Neural cell (in vitro differentiated cells): ENCODE results near the gene ODC1. TPM values are rescaled to one million over a fixed set of nuclear protein-coding genes. Genes with fewer than 3 reads are reported as not detected.

Experiments used
- H2AFZ ChIP-seq: fragments of 200-600, 300-800 bp; sonication (generic), shearing (Covaris generic); 2 replicates; pipeline ENCODE4 v1.6.0; 2014; ENCODE audit warnings: low read depth, mild to moderate bottlenecking, antibody characterized with exemption, low read length, moderate library complexity
- H3F3A ChIP-seq: fragments of 200-600 bp; shearing (Covaris generic); 2 replicates; pipeline ENCODE4 v1.6.1; 2016; ENCODE audit warnings: mild to moderate bottlenecking, moderate library complexity, mixed read lengths, antibody characterized with exemption, low read length; ENCODE audit not compliant: insufficient read depth, poor library complexity, severe bottlenecking
- H3K27ac ChIP-seq: fragments of 200-600, 300-800 bp; sonication (generic), shearing (Covaris generic); 2 replicates; pipeline ENCODE4 v1.5.1; 2014; ENCODE audit warnings: mild to moderate bottlenecking, low read length, moderate library complexity
- H3K27me3 ChIP-seq: fragments of 300-800, 200-600 bp; sonication (generic), shearing (Covaris generic); 2 replicates; pipeline ENCODE4 v1.6.0; 2014; ENCODE audit warnings: mild to moderate bottlenecking, low read depth, low read length, moderate library complexity; ENCODE audit not compliant: insufficient read depth
- H3K36me3 ChIP-seq: fragments of 300-800, 200-600 bp; sonication (generic), shearing (Covaris generic); 2 replicates; pipeline ENCODE4 v1.5.1; 2014; ENCODE audit warnings: mild to moderate bottlenecking, antibody characterized with exemption, low read length, moderate library complexity; ENCODE audit not compliant: insufficient read depth
- H3K4me2 ChIP-seq: fragments of 300-800, 200-600 bp; sonication (generic), shearing (Covaris generic); 2 replicates; pipeline ENCODE4 v1.6.0; 2014; ENCODE audit warnings: mild to moderate bottlenecking, low read length
- H3K4me3 ChIP-seq: fragments of 300-800, 200-600 bp; sonication (generic), shearing (Covaris generic); 2 replicates; pipeline ENCODE4 v1.5.1; 2014; ENCODE audit warnings: mild to moderate bottlenecking, low read length, moderate library complexity
- H3K79me2 ChIP-seq: fragments of 200-600 bp; shearing (Covaris generic); replicated peaks from 2 replicates; pipeline ENCODE4 v1.6.0; 2014; ENCODE audit warnings: mild to moderate bottlenecking, low read length, moderate library complexity; ENCODE audit not compliant: insufficient read depth
- H3K9ac ChIP-seq: fragments of 300-800, 200-600 bp; sonication (generic), shearing (Covaris generic); 2 replicates; pipeline ENCODE4 v1.6.1; 2016; ENCODE audit warnings: mild to moderate bottlenecking, low read length, mixed read lengths
- H3K9me2 ChIP-seq: fragments of 200-600 bp; shearing (Covaris generic); 2 replicates; pipeline ENCODE4 v1.6.1; 2016; ENCODE audit warnings: mild to moderate bottlenecking, low read length, mixed read lengths; ENCODE audit not compliant: insufficient read depth
- H3K9me3 ChIP-seq: fragments of 200-600, 300-800 bp; sonication (generic), shearing (Covaris generic); 2 replicates; pipeline ENCODE4 v1.6.1; 2016; ENCODE audit warnings: mild to moderate bottlenecking, mixed run types, low read length, moderate library complexity, mixed read lengths
- H4K20me1 ChIP-seq: fragments of 200-600 bp; shearing (Covaris generic); 2 replicates; pipeline ENCODE4 v1.6.1; 2016; ENCODE audit warnings: mild to moderate bottlenecking, mixed run types; ENCODE audit not compliant: insufficient read depth
- EP300 ChIP-seq: fragments of 450-650 bp; conservative IDR thresholded peaks from 2 replicates; pipeline ENCODE4 v1.6.1; 2014; ENCODE audit warnings: antibody characterized with exemption, mild to moderate bottlenecking, moderate library complexity; ENCODE audit not compliant: poor library complexity, severe bottlenecking
- EZH2 ChIP-seq: fragments of 200-600, 300-800 bp; shearing (Covaris generic), sonication (generic); IDR thresholded peaks from 2 replicates; pipeline ENCODE4 v1.6.1; 2014; ENCODE audit warnings: antibody characterized with exemption, low read length, borderline replicate concordance, mild to moderate bottlenecking; ENCODE audit not compliant: insufficient read depth, poor library complexity, severe bottlenecking
- MXI1 ChIP-seq: fragments of 450-650 bp; conservative IDR thresholded peaks from 2 replicates; pipeline ENCODE4 v1.6.1; 2014; ENCODE audit warnings: antibody characterized with exemption, mild to moderate bottlenecking; ENCODE audit not compliant: poor library complexity, severe bottlenecking
- POLR2AphosphoS5 ChIP-seq: IDR thresholded peaks from 2 replicates; pipeline ENCODE4 v1.6.1; 2012
- RAD21 ChIP-seq: fragments of 450-650 bp; conservative IDR thresholded peaks from 2 replicates; pipeline ENCODE4 v1.6.1; 2014; ENCODE audit warnings: antibody characterized with exemption, mild to moderate bottlenecking, moderate library complexity
- REST ChIP-seq: IDR thresholded peaks from 2 replicates; pipeline ENCODE4 v1.6.1; 2012; ENCODE audit warnings: borderline replicate concordance
- SMC3 ChIP-seq: fragments of 450-650 bp; conservative IDR thresholded peaks from 2 replicates; pipeline ENCODE4 v1.6.1; 2014; ENCODE audit warnings: antibody characterized with exemption, mild to moderate bottlenecking, moderate library complexity; ENCODE audit not compliant: poor library complexity
- TAF1 ChIP-seq: IDR thresholded peaks from 2 replicates; pipeline ENCODE4 v1.6.1; 2012; ENCODE audit warnings: low read depth
- polyA plus RNA-seq: library from polyadenylated mRNA; depleted of rRNA; stranded (reverse); fragments of >200 nt; gene quantifications from 2 replicates; pipeline ENCODE4 v1.2.3, GENCODE V29; 2014
- TF ChIP-seq, protein P1 (sequence below): fragments of 450-650 bp; IDR thresholded peaks from 2 replicates; pipeline ENCODE4 v1.5.1; 2014; ENCODE audit warnings: antibody characterized with exemption, mild to moderate bottlenecking, moderate library complexity; ENCODE audit not compliant: poor library complexity, severe bottlenecking

ODC1 gene
- polyA plus RNA-seq, 1 donor from 2014 or later = 1,107 TPM

- no peaks in the 10 kb centered on the region for H3K79me2 ChIP-seq
- no peak overlapping the region for H3K27ac ChIP-seq
- no peaks in the 10 kb centered on the region for H3K27me3 ChIP-seq
- H3K4me2 ChIP-seq = no peak overlapping the region
- no peak overlapping the region for H3K9ac ChIP-seq
- no peaks in the 10 kb centered on the region for H3K9me3 ChIP-seq
- no peaks in the 10 kb centered on the region for H3F3A ChIP-seq
- no peaks in the 10 kb centered on the region for H4K20me1 ChIP-seq
- H3K9me2 ChIP-seq = no peaks in the 10 kb centered on the region
- no peak overlapping the region for H3K4me3 ChIP-seq
- no peaks in the 10 kb centered on the region for H3K36me3 ChIP-seq
- TF ChIP-seq POLR2AphosphoS5 (no peak), REST (no peak), MXI1 (no peak), SMC3 (no peak), RAD21 (no peak), EP300 (no peak), EZH2 (no peak)
- TF ChIP-seq, protein P1, sequence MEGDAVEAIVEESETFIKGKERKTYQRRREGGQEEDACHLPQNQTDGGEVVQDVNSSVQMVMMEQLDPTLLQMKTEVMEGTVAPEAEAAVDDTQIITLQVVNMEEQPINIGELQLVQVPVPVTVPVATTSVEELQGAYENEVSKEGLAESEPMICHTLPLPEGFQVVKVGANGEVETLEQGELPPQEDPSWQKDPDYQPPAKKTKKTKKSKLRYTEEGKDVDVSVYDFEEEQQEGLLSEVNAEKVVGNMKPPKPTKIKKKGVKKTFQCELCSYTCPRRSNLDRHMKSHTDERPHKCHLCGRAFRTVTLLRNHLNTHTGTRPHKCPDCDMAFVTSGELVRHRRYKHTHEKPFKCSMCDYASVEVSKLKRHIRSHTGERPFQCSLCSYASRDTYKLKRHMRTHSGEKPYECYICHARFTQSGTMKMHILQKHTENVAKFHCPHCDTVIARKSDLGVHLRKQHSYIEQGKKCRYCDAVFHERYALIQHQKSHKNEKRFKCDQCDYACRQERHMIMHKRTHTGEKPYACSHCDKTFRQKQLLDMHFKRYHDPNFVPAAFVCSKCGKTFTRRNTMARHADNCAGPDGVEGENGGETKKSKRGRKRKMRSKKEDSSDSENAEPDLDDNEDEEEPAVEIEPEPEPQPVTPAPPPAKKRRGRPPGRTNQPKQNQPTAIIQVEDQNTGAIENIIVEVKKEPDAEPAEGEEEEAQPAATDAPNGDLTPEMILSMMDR = no peak
- no peak overlapping the region for H2AFZ ChIP-seq
Measured at GRCh38 chr2:10486601-10487079, 38.5 kb upstream of the ODC1 start.

- no peaks in the 10 kb centered on the region for H4K20me1 ChIP-seq
- H3K27me3 ChIP-seq = no peaks in the 10 kb centered on the region
- no peak for TF ChIP-seq EP300
- TF ChIP-seq EZH2 = no peak
- no peak for TF ChIP-seq SMC3
- TF ChIP-seq, protein P1 = no peak
- no peak for TF ChIP-seq MXI1
- TF ChIP-seq POLR2AphosphoS5 = no peak
- no peak for TF ChIP-seq REST
- no peak for TF ChIP-seq TAF1
- no peak for TF ChIP-seq RAD21
- H3K9me2 ChIP-seq = no peaks in the 10 kb centered on the region
- H3F3A ChIP-seq = no peaks in the 10 kb centered on the region
- H3K9me3 ChIP-seq = no peaks in the 10 kb centered on the region
- no peak overlapping the region for H3K4me2 ChIP-seq
- no peak overlapping the region for H2AFZ ChIP-seq
- no peak overlapping the region for H3K27ac ChIP-seq
- H3K79me2 ChIP-seq = no peaks in the 10 kb centered on the region
- H3K9ac ChIP-seq = no peak overlapping the region
- no peaks in the 10 kb centered on the region for H3K36me3 ChIP-seq
- H3K4me3 ChIP-seq = no peak overlapping the region
Measured at GRCh38 chr2:10486091-10486490, 38.0 kb upstream of the ODC1 start.
